Measurements from ENCODE around the gene GABRP. TPM values are rescaled to one million over a fixed set of nuclear protein-coding genes. Genes with fewer than 3 reads are reported as not detected.
A peak's percentile ranks its signal among the peaks of the same experiment; 100 is the strongest.

The GABRP gene
- total and polyA plus RNA-seq, 2 donors (not counting 3 experiments of a cell fraction or from before 2014, with no cell fraction given): 0.66 to 3.0 TPM

- no peak overlapping the region for H2AFZ ChIP-seq (ENCODE audit: low read depth, low read length)
- FAIRE-seq (peak; percentile 83), DNase-seq (ENCODE audit: low read depth, low spot score) (peak; percentile 66)
- no peak overlapping the region for H3K9ac ChIP-seq (replicated peaks; ENCODE audit: extremely low read depth, insufficient read depth, low read length)
- H3K9me3 ChIP-seq (replicated peaks; ENCODE audit: control insufficient read depth, insufficient read depth, low read length): no peaks in the 10 kb centered on the region
- TF ChIP-seq JUN (IDR thresholded peaks at IDR 0.05; ENCODE audit: borderline replicate concordance, insufficient read depth, insufficient read length, low read depth) (no peak), POLR2AphosphoS5 (IDR thresholded peaks at IDR 0.05; ENCODE audit: insufficient read depth, low read depth, low read length) (no peak), CTCF (IDR thresholded peaks at IDR 0.05; ENCODE audit: extremely low read depth in 1 of 2, insufficient read depth in 1 of 2, low read depth in 1 of 2, low read length in 2 of 2) (peak; percentile 64 to 69), MAX (IDR thresholded peaks at IDR 0.05; ENCODE audit: insufficient read depth, insufficient read length) (no peak)
- intact Hi-C loops (cut with micrococcal nuclease): loop anchor here (1.0 to 2.0 kb wide), 4 partner anchors 47 to 187 kb away; no protein-coding TSS in a partner anchor
- no peaks in the 10 kb centered on the region for H3K36me3 ChIP-seq (ENCODE audit: control insufficient read depth in 2 of 2, extremely low read depth in 1 of 2, insufficient read depth in 2 of 2, low read length in 2 of 2)
- no peak overlapping the region for H3K27ac ChIP-seq (ENCODE audit: insufficient read depth, low read depth, low read length)
- dilution Hi-C loops (cut with MboI; ENCODE audit: extremely low pct_ligation_motif_present, low sequenced_read_pairs): no loop called here
- ChIA-PET POLR2A (interaction anchor here (1.1 to 2.5 kb wide), 2 partner anchors 47 to 158 kb away, joined by 3 to 7 read pairs; no protein-coding TSS in a partner anchor), CTCF (interaction anchor here (0.8 to 14.8 kb wide), 25 partner anchors 9 to 551 kb away, joined by 3 to 452 read pairs (median 5); no protein-coding TSS in a partner anchor)
- BruUV-seq (replicated peaks): no TSS peak
- H3K4me1 ChIP-seq (ENCODE audit: control insufficient read depth, extremely low read depth, insufficient read depth, low read length): no peaks in the 10 kb centered on the region
- no peaks in the 10 kb centered on the region for H4K20me1 ChIP-seq (replicated peaks; ENCODE audit: control insufficient read depth, extremely low read depth, insufficient read depth, low read length)
- H3K79me2 ChIP-seq (ENCODE audit: control insufficient read depth, insufficient read depth, low read length): no peaks in the 10 kb centered on the region
- no peak overlapping the region for H3K4me2 ChIP-seq (ENCODE audit: insufficient read depth, low read length)
- H3K27me3 ChIP-seq (ENCODE audit: control insufficient read depth in 2 of 2, insufficient read depth in 2 of 2, low read length in 2 of 2): no peaks in the 10 kb centered on the region
- H3K4me3 ChIP-seq (replicated peaks in 1 of 3; ENCODE audit: insufficient read depth in 1 of 3, low read depth in 1 of 3, low read length in 3 of 3): no peak overlapping the region
- H3K9me1 ChIP-seq (replicated peaks; ENCODE audit: control insufficient read depth, extremely low read depth, insufficient read depth, low read length): no peaks in the 10 kb centered on the region
Observed at GRCh38 chr5:170791325-170791954, 7.9 kb downstream of the GABRP start.

Data from endothelial cell of umbilical vein (primary cell).